K562 treated with DMSO at 1 percent for 48 hours (cell line): ENCODE data around the gene ZDHHC1. TPM values are rescaled to one million over a fixed set of nuclear protein-coding genes. Genes with fewer than 3 reads are reported as not detected.

Source experiments
- total RNA-seq: library from RNA; unstranded; fragments of 300-600 nt; gene quantifications from 2 replicates; pipeline ENCODE4 v1.2.3, GENCODE V29; 2022; ENCODE audit warnings: low replicate concordance; ENCODE audit errors: extremely low read depth

Gene ZDHHC1, protein sequence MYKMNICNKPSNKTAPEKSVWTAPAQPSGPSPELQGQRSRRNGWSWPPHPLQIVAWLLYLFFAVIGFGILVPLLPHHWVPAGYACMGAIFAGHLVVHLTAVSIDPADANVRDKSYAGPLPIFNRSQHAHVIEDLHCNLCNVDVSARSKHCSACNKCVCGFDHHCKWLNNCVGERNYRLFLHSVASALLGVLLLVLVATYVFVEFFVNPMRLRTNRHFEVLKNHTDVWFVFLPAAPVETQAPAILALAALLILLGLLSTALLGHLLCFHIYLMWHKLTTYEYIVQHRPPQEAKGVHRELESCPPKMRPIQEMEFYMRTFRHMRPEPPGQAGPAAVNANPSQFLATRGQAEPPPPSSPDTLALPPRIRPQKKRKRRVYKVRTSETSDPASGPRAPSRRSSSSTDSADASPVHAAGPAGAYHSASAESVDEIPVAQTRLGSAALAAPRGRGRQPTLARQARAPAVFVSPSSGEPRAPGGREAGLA
- not detected in 2 replicates for total RNA-seq

DNA sequence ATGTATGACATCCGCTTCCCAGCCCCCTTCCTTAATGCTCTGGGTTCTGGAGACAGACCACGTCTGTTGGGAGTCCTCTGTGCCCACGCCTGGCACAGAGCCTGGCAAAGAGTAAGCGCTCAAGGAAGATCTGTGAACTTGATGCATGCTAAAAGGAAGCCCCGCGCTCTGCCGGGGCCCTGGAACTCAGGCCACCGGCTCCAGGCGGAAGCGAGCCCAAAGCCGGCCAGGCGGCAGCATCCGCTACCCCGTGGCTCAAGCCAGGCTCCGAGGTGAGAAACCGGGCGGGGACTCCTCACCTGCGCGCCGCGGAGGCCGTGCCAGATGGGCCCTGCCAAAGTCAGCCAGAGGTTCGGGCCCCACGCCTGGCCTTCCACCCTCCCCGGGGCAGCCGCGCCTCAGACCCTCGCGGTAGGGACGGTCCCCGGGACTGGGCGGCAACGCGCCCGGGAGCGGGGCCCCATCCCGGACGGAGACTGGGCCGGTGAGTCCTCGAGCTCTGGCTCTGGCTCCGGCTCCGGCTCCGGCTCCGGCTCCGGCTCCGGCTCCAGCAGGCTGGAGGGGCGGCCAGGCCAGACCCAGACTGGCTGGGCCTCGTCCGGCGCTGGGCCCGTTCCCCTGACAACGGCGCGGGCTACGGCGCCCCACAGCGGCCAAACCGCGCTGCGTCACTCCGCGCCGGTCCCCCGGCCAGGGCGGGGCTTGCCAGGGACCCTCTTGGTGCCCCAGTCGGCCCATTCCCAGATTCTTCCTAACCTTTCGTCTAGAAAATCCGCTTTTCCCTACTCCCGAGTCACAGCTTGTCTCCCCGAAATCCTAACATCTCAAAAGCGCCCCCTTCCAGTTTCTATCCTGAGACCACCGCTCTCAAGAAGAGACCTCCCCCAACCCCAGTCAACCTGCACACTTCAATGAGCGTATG lies at the start of gene ZDHHC1:
ZDHHC1 (minus strand) TSS at position 606 of the 922 bp plus-strand sequence. CDS start 8,702 bp downstream, outside the sequence.

DNA sequence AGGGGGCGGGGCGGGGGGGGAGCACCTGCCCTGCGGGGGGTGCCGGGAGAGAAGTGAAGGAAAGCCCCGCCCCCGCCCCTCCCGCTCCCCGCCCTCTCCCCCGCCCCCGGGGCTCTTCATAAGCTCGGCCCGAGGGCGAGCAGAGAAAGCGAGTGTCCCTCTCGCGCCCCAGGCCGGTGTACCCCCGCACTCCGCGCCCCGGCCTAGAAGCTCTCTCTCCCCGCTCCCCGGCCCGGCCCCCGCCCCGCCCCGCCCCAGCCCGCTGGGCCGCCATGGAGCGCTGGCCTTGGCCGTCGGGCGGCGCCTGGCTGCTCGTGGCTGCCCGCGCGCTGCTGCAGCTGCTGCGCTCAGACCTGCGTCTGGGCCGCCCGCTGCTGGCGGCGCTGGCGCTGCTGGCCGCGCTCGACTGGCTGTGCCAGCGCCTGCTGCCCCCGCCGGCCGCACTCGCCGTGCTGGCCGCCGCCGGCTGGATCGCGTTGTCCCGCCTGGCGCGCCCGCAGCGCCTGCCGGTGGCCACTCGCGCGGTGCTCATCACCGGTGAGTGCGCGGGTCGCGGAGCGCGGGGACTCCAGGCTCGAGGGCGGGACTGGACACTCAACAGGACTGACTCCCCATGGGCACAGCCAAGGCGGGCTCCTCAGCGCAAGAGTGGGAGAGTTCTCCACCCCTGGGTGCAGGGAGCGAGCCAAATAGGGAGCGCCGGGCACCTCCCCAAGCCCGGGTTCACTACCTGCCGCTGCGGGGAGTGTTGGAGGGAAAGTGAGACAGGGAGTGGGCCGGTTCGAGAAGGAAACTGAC lies 14.9 kb upstream of the ZDHHC1 start, which contains the start of gene HSD11B2:
HSD11B2 (plus strand) TSS at position 145 of the 798 bp plus-strand sequence; CDS start at position 273, 128 bp downstream.

DNA sequence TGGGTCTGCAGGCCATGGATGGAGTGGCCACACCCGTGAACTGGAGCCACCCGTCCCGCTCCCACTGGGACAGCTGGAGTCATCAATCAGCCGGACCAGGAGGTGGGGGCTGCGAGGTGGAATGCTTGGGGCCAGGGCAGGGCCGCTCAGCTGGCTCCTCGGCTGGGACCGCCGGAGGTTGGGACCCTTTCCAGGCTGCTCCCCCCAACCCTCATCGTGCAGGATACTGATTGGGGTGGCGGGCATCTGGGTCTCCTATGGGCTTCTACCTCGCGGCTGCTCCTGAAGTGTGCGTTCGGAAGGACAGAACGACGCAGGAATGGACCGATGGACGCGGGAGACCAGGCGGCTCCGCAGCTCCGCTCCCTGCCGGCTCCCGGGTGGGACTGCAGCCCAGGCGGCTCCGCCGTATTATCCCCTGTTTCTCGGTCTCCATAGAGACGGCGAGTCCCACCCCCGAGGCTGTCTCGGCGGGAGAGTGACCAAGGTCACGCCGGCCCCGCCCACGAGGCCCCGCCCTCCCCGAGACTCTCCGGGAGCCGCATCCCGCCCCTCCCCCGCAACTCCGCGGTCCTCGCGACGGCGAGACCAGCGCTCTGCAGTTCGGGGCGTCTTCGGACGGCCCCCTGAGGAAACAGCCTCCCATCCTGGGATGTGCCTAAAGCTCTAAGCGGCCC lies 23.0 kb downstream of the ZDHHC1 start, which contains the start of gene TPPP3:
TPPP3 (minus strand) TSS at position 388 of the 677 bp plus-strand sequence. CDS start 2,387 bp downstream, outside the sequence.

Other genes starting within 250 kb of the ZDHHC1 start
- not detected in 2 replicates for gene NOL3, start 245.9 kb downstream of the ZDHHC1 start, total RNA-seq
- not detected in 2 replicates for gene MATCAP1, start 232.5 kb downstream of the ZDHHC1 start, total RNA-seq
- not detected in 2 replicates for gene EXOC3L1, start 226.3 kb downstream of the ZDHHC1 start, total RNA-seq
- not detected in 2 replicates for gene E2F4, start 224.3 kb downstream of the ZDHHC1 start, total RNA-seq
- gene ELMO3, start 217.3 kb downstream of the ZDHHC1 start, total RNA-seq = not detected in 2 replicates
- gene TMEM208, start 189.3 kb downstream of the ZDHHC1 start, total RNA-seq = not detected in 2 replicates
- not detected in 2 replicates for gene FHOD1, start 169.0 kb downstream of the ZDHHC1 start, total RNA-seq
- not detected in 2 replicates for gene SLC9A5, start 167.5 kb downstream of the ZDHHC1 start, total RNA-seq
- not detected in 2 replicates for gene PLEKHG4, start 136.9 kb downstream of the ZDHHC1 start, total RNA-seq
- gene KCTD19, start 89.7 kb downstream of the ZDHHC1 start, total RNA-seq = not detected in 2 replicates
- not detected in 2 replicates for gene LRRC36, start 89.7 kb downstream of the ZDHHC1 start, total RNA-seq
- gene TPPP3, start 23.0 kb downstream of the ZDHHC1 start, total RNA-seq = not detected in 2 replicates
- not detected in 2 replicates for gene HSD11B2, start 14.6 kb upstream of the ZDHHC1 start, total RNA-seq
- gene ATP6V0D1, start 64.7 kb upstream of the ZDHHC1 start, total RNA-seq = not detected in 2 replicates
- not detected in 2 replicates for gene AGRP, start 67.1 kb upstream of the ZDHHC1 start, total RNA-seq
- not detected in 2 replicates for gene RIPOR1, start 112.4 kb upstream of the ZDHHC1 start, total RNA-seq
- not detected in 2 replicates for gene CTCF, start 146.0 kb upstream of the ZDHHC1 start, total RNA-seq
- gene CARMIL2, start 228.7 kb upstream of the ZDHHC1 start, total RNA-seq = not detected in 2 replicates
- not detected in 2 replicates for gene ACD, start 243.8 kb upstream of the ZDHHC1 start, total RNA-seq
- not detected in 2 replicates for gene PARD6A, start 244.5 kb upstream of the ZDHHC1 start, total RNA-seq